Gastrocnemius medialis (tissue), 4 donors: ENCODE measurements around the gene CPE. TPM values are rescaled to one million over a fixed set of nuclear protein-coding genes. Genes with fewer than 3 reads are reported as not detected.

Source experiments
- ATAC-seq, 2 donors: fragments of 150-250 bp; one replicate each; pipeline ENCODE4 v1.9.1; 2016
- DNase-seq, 2 donors: peaks; one replicate each; pipeline ENCODE4 v3.0.0-alpha.2; 2019
- H3K27ac ChIP-seq, 4 donors: fragments of 200-600 bp; sonication (generic); 1 replicate in 1 of 4; 2 replicates in 3 of 4; pipeline ENCODE4 v1.5.1; 2016 to 2018; ENCODE audit warnings: mild to moderate bottlenecking in 2 of 4, moderate library complexity in 1 of 4
- H3K27me3 ChIP-seq, 3 donors: fragments of 200-600 bp; sonication (generic) in 2 of 3; 1 replicate in 1 of 3; 2 replicates in 2 of 3; pipeline versions ENCODE4 v1.5.1 to v1.6.0; 2016 to 2019; ENCODE audit warnings: mild to moderate bottlenecking in 1 of 3, moderate library complexity in 1 of 3
- H3K36me3 ChIP-seq, 2 donors: fragments of 200-600 bp; sonication (generic) in 1 of 2; one replicate each; pipeline ENCODE4 v1.5.1; 2017 to 2018
- H3K4me1 ChIP-seq, 2 donors: fragments of 200-600 bp; sonication (generic) in 1 of 2; one replicate each; pipeline ENCODE4 v1.5.1; 2016 to 2017; ENCODE audit warnings: mild to moderate bottlenecking in 2 of 2
- H3K4me3 ChIP-seq, 4 donors: fragments of 200-600 bp; sonication (generic) in 3 of 4; 1 replicate in 1 of 4; 2 replicates in 3 of 4; pipeline ENCODE4 v1.5.1; 2016 to 2019; ENCODE audit warnings: mild to moderate bottlenecking in 2 of 4
- H3K9me3 ChIP-seq, 3 donors: fragments of 200-600 bp; sonication (generic) in 2 of 3; 1 replicate in 1 of 3; 2 replicates in 2 of 3; pipeline ENCODE4 v1.5.1; 2016 to 2019
- POLR2A ChIP-seq, 2 donors: fragments of 450-650 bp; IDR thresholded peaks; one replicate each; pipeline ENCODE4 v1.6.1; 2017; ENCODE audit warnings: antibody characterized with exemption in 2 of 2, mild to moderate bottlenecking in 2 of 2, moderate library complexity in 2 of 2
- in situ Hi-C, 4 donors: fragments of 200-750 bp; cut with MboI; loops; one replicate each; pipeline versions ENCODE4 v1.15.0 to v1.8.0; 2017; ENCODE audit warnings: low sequenced_read_pairs in 4 of 4
- intact Hi-C: fragments of 100-400 bp; cut with DNase I; formaldehyde crosslinking; loops from one replicate; pipeline ENCODE4 v1.15.1; 2023; ENCODE audit warnings: low total_unique reads
- total RNA-seq, 4 donors: library from RNA; depleted of rRNA; stranded (reverse); fragments of >200 nt; gene quantifications; one replicate each; pipeline versions ENCODE4 v1.1.0 to v1.2.3, GENCODE V29; 2016
- TF ChIP-seq, protein P1 (sequence below), 5 experiments: fragments of 450-650 bp in 3 of 5; fragments of 200-600 bp in 2 of 5; sonication (generic) in 2 of 5; IDR thresholded peaks in 4 of 5; conservative IDR thresholded peaks in 1 of 5; 1 replicate in 4 of 5; 2 replicates in 1 of 5; pipeline ENCODE4 v1.5.1; 2016 to 2019; ENCODE audit warnings: antibody characterized with exemption in 5 of 5, mild to moderate bottlenecking in 3 of 5, moderate library complexity in 3 of 5

Gene CPE
- total RNA-seq, 4 donors from 2014 or later, result 11.8 to 27.6 (median 17.0) TPM

DNA sequence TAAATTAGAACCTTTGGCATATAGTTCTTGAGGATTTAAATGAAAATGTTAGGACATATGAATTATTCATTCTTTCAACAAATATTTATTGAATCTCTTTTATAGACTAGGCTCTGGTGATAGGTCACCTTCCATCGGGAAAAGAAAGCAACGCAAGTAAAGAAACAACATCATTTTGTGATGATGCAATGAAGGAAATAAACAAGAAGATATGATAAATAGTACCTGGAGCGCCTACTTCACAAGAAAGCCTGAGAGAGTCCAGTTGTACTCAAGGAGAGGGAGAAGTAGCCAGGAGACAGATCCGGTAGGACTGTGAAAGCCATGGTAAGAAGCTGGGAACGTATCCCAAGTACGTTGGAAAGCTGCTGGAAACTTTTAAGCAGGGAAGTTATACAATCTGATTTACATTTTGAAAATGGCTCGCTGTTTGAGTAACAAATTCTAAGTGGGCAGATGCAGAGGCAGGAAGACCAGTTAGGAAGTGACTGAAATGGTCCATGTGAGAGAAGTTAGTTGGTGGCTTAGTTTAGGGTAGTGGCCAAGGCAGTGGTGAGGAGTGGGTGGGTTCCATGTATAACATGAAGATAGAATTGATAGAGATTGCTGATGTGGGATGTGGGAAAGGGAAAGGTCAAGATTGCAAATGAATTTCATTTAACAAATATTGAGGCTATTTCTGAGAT, 17.7 kb upstream of the CPE start:
- no peaks in the 10 kb centered on the region for H3K27me3 ChIP-seq
- H3K4me1 ChIP-seq, result no peaks in the 10 kb centered on the region
- no peak overlapping the region for H3K27ac ChIP-seq
- intact Hi-C loops, result no loop called here
- no peaks in the 10 kb centered on the region for H3K9me3 ChIP-seq
- TF ChIP-seq, protein P1, sequence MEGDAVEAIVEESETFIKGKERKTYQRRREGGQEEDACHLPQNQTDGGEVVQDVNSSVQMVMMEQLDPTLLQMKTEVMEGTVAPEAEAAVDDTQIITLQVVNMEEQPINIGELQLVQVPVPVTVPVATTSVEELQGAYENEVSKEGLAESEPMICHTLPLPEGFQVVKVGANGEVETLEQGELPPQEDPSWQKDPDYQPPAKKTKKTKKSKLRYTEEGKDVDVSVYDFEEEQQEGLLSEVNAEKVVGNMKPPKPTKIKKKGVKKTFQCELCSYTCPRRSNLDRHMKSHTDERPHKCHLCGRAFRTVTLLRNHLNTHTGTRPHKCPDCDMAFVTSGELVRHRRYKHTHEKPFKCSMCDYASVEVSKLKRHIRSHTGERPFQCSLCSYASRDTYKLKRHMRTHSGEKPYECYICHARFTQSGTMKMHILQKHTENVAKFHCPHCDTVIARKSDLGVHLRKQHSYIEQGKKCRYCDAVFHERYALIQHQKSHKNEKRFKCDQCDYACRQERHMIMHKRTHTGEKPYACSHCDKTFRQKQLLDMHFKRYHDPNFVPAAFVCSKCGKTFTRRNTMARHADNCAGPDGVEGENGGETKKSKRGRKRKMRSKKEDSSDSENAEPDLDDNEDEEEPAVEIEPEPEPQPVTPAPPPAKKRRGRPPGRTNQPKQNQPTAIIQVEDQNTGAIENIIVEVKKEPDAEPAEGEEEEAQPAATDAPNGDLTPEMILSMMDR (IDR thresholded peaks at IDR 0.05 in 4 of 5, conservative IDR thresholded peaks at IDR 0.05 in 1 of 5), result no peak
- no peak for TF ChIP-seq POLR2A (IDR thresholded peaks at IDR 0.05)
- DNase-seq, result no peak
- in situ Hi-C loops, result loop anchor here in 1 of 4 donors (25.0 kb wide), 1 partner anchor 224 kb away; no protein-coding TSS in a partner anchor
- H3K36me3 ChIP-seq, result no peaks in the 10 kb centered on the region
- ATAC-seq, result no peak
- no peak overlapping the region for H3K4me3 ChIP-seq

DNA sequence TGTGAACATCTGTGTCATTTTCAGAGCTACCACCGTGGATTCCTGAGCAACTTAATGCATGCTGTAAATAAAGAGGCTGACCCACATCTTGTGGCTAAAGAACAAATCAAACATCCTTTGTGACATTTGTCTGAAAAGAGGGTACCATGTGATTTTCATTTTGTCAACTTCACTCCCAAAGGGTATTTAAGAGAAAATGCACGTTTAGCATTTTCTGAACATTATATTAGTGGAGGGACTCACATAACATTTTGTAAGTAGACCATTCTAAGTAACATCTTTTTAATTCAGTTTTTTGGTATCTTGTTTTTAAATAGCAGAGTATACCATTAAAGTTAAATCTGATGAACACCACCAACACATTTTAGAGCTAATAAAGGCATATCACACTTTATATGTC, 17.0 kb upstream of the CPE start:
- in situ Hi-C loops, result loop anchor here in 1 of 4 donors (25.0 kb wide), 1 partner anchor 225 kb away; no protein-coding TSS in a partner anchor
- ATAC-seq, result no peak

DNA sequence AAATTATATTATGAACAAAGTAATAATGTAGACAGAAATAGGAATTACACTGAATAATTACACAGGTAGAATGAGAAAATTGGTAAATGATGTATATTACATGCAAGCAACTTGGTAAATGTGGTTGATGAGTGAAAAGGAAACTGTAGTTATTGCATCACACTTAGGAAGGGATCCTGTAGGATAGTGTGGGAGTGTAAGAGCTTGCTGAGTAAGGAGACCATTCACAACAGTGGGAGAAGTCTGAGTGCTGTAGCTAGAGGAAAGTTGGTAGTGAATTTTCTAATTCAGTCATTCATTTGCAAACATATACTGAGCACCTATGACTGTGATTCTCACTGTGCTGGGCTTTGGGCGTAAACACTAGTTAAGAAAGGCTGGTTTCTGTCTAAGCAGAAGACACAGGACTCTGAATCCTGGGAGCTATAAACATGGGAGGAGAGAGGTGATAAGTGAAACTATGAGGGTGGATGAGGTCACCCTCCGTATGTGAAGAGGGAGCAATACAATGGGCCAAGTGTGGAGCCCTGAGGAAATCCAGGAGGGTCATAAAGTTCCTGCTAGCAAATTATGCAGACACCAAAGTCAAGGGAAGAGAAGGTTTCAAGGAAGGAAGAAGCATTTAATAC, 14.2 kb upstream of the CPE start:
- intact Hi-C loops (no loop called here), in situ Hi-C loops (loop anchor here in 1 of 4 donors (25.0 kb wide), 1 partner anchor 227 kb away; no protein-coding TSS in a partner anchor)
- Histone ChIP-seq H3K27me3 (no peaks in the 10 kb centered on the region), H3K4me1 (no peaks in the 10 kb centered on the region), H3K36me3 (no peaks in the 10 kb centered on the region), H3K27ac (no peak overlapping the region), H3K9me3 (no peaks in the 10 kb centered on the region), H3K4me3 (no peak overlapping the region)
- DNase-seq (no peak), ATAC-seq (no peak)
- TF ChIP-seq, protein P1 (IDR thresholded peaks at IDR 0.05 in 4 of 5, conservative IDR thresholded peaks at IDR 0.05 in 1 of 5), result no peak
- no peak for TF ChIP-seq POLR2A (IDR thresholded peaks at IDR 0.05)

More for the DNA sequence above, 17.0 kb upstream of the CPE start:
- Histone ChIP-seq H3K4me3 (no peak overlapping the region), H3K27ac (no peak overlapping the region), H3K27me3 (no peaks in the 10 kb centered on the region), H3K9me3 (no peaks in the 10 kb centered on the region), H3K36me3 (no peaks in the 10 kb centered on the region), H3K4me1 (no peaks in the 10 kb centered on the region)
- DNase-seq, result no peak
- intact Hi-C loops, result no loop called here
- TF ChIP-seq, protein P1 (IDR thresholded peaks at IDR 0.05 in 4 of 5, conservative IDR thresholded peaks at IDR 0.05 in 1 of 5), result no peak
- TF ChIP-seq POLR2A (IDR thresholded peaks at IDR 0.05), result no peak

DNA sequence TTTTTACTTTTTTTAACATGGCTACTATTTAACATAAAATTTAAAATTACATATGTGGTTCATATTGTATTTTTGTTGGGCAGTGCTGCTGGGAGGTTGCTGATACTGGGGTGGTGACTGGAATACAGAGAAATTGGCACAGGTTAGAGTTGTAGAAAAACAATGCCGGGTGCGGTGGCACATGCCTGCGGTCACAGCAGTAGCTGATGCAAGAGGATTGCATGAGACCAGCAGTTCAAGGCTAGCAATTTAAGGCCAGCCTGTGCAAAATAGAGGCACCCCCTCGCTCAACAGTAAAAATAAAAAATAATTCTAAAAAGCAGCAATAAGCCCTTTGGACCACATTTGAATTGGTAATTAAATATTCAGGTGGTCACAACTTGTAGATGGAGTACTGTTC, 11.8 kb upstream of the CPE start:
- DNase-seq, result no peak
- TF ChIP-seq, protein P1 (IDR thresholded peaks at IDR 0.05 in 4 of 5, conservative IDR thresholded peaks at IDR 0.05 in 1 of 5), result no peak
- no peak for TF ChIP-seq POLR2A (IDR thresholded peaks at IDR 0.05)
- no peak overlapping the region for H3K27ac ChIP-seq
- intact Hi-C loops, result no loop called here
- no peaks in the 10 kb centered on the region for H3K36me3 ChIP-seq
- in situ Hi-C loops, result loop anchor here in 1 of 4 donors (25.0 kb wide), 1 partner anchor 230 kb away; no protein-coding TSS in a partner anchor
- H3K9me3 ChIP-seq, result no peaks in the 10 kb centered on the region
- ATAC-seq, result no peak
- no peaks in the 10 kb centered on the region for H3K4me1 ChIP-seq
- no peak overlapping the region for H3K4me3 ChIP-seq
- H3K27me3 ChIP-seq, result no peaks in the 10 kb centered on the region
